Measurements from ENCODE around the gene EDN3.

EDN3 gene

GRCh38 chr20:59374261-59374660 lies 73.8 kb downstream of the EDN3 start:
- no peak for DNase-seq

GRCh38 chr20:59375541-59375940 lies 75.1 kb downstream of the EDN3 start:
- DNase-seq, result no peak

Measured in activated CD4-positive, alpha-beta T cell treated with anti-CD3 and anti-CD28 coated beads, Interleukin-2, amount 50 U/mL, for 4 hours (primary cell).